GF-D8 (cell line): Measurements from ENCODE around the gene MTERF1.
"Not testable (repeated sequence)": the region's sequence is repeated elsewhere in the genome, so short reads cannot be mapped to it uniquely, and the experiment has no call there.

ENCODE experiments used
- DNase-seq: peaks from one replicate; lab custom pipeline; 2025; lab: John Stamatoyannopoulos, UW

MTERF1 gene

DNA sequence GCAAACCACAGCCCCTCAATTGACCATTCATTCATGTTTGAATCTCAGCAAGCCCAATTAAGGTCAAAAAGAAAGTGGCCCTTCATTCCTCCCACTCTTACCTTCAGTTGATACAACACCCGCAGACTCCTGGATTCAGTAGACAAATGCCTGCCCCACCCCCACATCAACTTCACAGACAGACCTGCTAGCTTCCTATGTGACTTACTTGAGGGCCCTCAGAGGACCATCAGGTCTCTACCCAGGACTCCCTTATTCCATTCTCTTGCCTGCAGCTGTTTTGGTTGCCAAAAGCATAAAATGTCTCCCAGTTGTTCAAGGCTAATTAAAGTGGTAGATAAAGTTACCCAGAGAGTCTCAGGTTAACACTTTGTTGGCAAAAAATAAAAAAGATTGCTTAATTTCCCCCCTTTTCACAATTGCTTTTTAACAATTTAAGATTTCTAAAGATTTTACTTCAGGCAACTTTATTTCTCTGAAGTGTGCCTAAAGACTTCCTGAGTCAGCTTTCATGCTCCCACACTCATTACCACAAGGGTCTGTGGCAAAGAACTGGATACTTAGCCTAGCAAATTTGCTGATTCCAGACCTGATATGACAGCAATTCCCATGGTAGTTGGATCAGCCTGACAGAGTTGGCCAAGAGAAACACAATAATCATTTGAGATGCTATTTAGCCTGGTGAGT, 3.3 kb upstream of the MTERF1 start:
- DNase-seq: no peak

DNA sequence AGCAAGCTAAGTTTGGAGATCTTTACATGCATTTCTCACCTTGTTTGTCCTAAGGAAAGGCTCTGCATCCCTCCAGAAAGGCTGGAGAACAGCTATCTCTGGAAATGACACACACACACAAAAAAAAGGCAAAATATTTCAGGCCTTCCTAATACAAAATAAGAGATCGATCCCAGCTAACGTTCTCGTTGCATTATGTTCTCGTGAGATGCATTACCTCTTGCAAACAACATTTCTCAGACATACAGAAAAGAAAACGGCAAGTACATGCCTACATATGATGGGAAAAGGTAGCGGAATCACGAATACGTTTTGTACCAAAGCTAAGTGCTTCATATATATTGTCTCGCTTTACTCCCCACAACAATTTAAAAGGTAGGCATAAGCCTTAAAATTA, 488 bp downstream of the MTERF1 start:
- no peak for DNase-seq

DNA sequence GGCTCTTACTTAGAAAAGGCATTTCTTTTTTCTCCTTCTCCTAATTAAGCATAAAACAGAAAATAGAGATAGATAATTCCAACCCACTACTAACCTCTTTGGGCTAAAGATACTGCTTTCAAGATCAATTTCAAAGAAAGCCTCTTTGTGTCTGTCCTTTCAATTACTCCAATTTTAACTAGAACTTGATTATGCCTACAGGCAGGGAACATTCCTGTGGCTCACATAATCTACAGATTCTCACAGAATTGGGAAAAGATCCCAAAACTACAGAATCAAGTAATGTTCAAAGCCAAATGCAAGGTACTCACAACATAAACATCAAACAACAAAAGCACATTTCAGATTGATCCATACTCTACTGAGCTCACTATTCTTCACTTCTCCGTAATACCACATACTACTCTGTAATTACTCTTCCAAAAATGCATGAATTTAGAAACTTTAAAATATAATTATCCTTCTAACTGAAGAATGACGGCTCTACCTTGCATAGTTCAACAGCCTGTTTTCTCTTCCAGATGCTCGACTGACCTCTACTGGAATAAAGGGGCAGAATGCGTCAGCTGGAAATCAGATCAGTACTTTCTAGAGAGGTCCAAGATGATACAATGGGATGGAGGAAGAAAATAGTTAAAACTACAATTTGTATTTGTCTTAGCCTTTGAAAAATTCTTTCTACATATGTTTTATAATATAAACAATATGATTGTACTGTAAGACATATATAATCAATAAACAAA, 3.9 kb downstream of the MTERF1 start:
- DNase-seq: no peak

DNA sequence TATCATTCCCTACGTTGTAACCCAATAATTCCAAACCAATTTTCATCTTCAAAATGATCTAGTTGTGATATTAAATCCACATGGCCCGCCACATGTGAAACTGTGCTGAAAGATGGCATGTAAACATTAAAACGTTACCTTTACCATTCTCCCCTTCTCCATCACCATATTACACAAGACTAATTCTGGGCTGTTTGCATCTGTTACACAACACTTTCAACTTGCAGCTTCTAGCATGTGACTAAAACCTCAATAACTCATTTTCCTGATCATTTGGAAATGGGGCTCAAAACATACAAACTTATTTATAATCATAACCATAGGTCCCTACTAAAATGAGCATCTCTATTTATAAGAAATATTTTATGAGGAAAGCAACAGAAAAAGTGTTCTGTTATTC, 4.7 kb downstream of the MTERF1 start:
- no peak for DNase-seq

DNA sequence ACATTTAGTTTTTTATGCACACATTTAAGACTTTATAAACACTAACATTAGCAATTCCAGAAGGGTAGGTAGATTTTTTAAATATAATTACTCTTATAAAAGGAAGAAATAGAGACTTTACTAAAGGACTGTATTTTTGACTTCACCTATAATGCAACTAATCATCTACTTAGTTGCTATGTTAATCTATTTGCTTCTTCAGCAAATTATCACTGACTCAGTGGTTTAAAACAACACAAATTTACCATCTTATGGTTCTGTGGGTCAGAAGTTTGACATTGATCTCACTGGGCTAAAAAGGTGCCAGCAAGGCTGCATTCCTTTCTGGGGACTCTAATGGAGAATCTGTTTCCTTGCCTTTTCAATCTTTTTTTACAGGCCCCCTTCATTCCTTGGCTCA, 7.6 kb downstream of the MTERF1 start:
- DNase-seq: no peak

DNA sequence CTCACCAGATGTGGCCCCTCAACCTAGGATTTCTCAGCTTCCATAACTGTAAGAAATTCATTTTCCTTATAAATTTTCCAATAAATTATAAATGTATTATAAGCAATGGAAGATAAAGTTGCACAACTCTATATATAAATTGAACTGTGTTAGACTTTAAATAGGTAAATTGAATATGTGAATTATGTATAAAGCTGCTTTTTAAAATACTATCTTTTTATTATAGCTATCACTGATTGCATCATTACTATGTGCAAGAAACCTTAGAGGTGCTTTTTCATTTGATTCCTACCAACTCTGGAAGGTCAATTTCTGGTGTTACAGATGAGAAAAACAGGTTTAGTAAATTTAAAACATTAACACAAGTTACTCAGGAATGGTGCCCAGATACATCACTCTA, 8.4 kb downstream of the MTERF1 start:
- no peak for DNase-seq

DNA sequence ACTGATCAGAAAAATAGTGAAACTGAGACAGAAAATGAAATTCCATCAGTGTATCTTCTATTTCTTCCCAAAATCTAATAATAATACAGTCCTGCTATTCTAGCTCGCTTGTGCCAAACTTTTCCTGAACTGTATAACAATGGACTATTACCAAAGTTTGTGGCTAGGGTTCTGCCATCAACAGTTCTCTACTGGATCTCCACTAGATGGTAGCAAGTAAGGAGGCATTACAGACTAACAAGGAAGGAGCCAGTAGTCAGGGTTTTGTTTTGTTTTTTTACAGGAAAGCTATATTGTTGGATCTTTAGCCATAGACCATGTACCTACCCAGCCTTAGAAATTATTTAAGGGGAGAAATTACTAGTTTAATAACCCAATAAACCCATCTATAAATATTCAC, 10.8 kb downstream of the MTERF1 start:
- no peak for DNase-seq

DNA sequence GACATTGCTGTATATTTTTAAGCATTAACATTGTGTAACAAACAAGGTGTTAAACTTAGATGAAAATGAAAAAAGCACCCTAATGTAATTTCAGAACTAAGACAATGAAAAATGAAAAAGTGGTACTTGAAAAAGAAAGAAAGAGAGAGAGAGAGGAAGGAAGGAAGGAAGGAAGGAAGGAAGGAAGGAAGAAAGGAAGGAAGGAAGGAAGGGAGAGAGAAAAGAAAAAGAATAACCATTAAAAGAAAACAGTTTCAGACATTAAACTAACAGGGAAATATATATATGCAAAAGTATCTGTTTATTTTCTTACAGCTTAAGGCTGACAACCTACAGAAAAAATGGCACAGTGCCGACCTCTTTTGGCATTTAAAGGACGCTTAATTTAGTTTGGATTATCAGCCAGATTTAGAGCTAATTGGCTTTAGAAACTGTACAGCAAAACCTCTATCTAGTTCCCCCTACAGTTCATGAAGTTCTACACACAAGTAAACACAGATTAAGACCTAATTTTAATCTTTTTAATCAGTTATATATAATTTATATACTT, 13.8 kb downstream of the MTERF1 start:
- DNase-seq: no peak

DNA sequence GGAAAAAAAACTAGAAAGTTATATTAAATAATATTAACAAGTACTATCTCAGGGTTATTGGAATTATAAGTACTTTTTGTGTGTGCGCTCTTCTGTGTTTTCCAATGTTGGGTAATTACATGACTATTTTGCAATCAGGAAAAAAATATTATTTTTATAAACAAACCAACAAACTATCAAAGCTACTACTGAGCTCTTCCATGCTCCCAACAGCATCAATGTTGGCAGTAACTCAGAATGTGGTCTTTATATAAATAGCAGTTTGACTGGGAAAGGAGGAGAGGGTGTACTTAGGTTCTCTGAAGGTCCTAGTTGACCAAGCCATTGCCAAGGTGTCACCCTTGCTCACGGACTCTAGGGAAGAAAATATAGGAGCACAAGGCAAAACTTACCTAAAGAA, 15.0 kb downstream of the MTERF1 start:
- no peak for DNase-seq

DNA sequence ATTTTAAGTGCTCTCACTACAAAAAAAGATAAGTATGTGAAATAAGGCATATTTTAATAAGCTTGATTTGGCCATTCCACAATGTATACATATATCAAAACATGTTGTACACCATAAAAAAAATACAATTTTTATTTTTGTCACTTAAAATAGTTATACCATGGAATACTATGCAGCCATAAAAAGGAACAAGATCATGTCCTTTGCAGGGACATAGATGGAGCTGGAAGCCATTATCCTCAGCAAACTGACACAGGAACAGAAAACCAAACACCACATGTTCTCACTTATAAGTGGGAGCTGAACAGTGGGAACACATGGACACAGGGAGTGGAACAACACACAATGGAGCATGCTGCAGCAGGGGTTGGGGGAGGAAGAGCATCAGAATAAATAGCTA, 15.9 kb downstream of the MTERF1 start:
- not testable (repeated sequence) for DNase-seq

DNA sequence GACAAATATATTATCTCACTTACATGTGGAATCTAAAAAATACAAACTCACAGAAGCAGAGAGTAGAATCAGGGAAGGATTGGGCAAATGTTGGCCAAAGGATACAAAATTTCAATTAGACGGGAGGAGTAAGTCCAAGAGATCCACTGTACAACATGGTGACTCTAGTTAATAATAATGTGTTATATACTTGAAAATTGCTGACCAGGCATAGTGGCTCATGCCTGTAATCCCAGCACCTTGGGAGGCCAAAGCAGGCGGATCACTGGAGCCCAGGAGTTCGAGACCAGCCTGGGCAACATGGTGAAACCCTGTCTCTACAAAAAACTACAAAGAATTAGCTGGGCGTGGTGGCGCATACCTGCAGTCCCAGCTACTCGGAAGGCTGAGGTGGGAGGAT, 16.4 kb downstream of the MTERF1 start:
- DNase-seq: no peak

DNA sequence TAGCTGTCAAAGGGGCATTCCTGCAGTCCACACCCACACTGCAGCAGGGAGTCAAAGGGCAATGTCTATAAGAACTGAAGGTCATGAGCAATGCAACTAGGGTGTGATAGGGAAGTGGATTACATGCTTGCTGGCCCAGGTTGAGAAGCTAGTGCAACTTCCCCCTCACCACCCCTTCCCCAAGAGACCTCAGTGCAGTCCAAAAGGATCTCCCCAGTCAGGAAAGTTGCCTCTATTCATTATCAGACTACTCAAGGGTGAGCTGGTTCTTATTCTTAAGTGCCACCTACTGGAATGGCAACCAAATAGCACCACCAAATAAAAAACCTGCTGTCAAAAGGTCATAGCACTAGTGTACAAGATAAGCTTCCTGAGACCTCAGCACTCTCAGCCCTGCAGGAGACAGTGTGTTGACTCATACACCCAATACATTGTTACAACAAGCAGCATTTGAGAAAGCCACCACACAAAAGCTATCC, 28.2 kb downstream of the MTERF1 start:
- no peak for DNase-seq

DNA sequence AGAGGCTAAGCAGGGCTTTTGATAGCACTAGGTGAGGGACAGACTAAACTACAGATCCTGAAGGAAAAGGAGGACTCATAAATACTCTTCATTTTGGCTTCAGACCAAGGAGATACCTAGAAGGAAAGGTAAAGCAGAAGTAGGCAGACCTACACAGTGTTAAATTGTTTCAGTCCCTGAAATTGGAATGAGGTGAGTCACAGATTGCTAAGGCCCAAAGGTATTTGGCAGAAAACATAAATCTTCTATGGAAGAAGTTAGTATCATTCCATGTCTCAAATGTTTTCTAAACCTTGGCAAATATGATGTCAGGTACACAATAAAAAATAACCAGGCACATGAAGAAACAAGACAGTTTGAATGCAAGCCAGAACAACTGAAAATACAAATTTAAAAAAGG, 30.0 kb downstream of the MTERF1 start:
- DNase-seq: no peak

DNA sequence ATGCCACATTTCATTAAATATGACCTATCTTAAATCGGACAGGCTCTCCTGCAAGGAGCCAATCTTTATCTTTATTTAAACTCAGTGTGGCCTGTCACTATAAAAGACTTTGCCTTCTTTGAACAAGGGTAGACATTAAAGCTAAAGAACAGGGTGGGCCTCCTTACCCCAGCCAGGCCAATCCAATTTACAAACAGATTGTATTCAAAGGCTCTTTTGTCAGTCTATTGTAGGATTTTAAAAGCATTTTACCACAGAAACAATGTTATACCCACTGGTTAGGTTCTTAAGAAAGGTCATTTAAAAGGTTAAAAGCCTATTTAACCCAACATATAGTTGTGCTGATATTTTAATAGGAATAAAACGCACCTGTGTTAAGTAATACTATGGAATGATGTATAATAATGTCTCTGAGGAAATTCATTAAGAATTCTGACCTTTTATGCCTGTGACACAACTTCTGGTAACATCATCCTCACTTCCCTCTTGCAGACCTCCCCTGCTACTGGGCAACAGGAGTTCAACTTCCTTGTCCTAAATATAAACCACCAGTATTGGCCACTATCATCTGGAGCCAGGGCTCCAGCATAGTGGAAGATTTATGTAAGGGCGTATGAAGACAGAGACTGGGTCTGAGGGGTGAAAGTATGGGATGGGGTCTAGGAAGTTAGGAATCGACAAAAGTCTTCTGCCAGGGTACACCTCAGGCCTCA, 32.5 kb downstream of the MTERF1 start:
- no peak for DNase-seq

DNA sequence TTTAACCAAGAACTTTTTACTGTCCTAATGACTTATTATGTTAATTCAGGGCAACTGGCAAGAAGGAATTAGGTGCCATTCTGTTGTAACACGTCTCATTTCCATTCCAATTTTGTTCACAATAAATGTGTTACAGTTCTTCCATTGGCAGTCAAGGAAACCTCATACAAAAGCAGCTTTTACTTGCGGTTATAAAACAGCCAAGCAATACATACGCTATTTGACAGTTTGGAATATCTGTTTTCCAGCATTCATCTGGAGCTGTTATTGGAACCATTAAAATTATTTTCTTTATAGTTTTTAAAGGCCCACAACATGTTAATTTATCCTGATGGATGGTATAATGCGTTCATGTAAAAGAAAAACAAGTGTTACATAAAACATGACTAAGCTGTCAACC, 33.3 kb downstream of the MTERF1 start:
- DNase-seq: no peak

DNA sequence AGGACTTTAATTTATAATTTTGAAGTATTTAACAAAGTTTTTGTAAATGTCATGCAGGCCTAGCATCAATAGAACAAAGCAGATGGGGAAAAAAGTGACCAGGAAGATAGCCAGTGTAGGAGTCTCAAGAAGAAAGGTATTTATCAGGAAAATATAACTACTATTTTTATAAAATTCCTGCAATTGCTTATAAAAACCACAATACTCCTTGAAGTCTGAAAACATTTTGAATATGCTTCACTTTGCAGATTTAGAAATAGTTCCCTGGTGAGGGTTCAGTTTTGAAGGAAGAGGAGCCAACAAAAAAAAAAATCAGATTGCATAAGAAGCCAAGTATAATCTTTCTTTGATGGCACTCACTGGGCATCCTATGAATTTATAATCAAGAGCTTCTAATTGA, 34.1 kb downstream of the MTERF1 start:
- DNase-seq: no peak

DNA sequence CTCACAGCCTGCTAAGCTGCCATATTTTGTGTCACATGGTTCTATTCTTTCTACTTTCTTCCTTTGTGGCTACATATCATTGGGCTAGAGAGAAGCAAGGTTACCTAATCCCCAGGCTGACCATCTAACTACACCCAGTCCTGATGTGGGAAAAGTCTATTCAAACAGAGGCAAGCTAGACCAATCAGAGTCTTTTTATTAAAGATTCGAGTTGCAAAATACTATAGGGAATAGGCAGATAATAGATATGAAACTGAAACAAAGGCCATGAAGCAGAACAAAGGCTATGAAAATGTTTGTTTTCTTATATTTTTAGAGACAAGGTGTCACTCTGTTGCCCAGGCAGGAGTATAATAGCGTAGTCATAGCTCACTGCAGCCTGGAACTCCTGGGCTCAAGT, 36.7 kb downstream of the MTERF1 start:
- DNase-seq: no peak

DNA sequence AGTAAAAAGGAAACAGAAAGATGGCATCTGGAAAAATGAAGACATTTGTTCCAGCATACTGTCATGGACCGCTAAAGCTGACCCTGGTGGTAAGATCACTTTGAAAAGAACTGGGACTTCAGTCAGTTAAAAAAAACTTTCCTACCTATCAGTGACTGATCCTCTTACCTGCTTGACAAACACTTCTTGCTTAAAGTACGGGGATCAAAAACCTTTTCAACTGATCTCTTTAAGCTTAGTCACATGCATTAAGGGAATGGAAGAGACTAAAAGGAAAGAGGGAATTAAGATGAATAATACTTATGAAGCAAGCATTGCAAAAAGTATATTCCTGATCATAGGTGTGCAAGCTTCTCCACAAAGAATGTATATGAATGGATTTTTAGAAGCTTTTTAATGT, 42.1 kb downstream of the MTERF1 start:
- DNase-seq: no peak

DNA sequence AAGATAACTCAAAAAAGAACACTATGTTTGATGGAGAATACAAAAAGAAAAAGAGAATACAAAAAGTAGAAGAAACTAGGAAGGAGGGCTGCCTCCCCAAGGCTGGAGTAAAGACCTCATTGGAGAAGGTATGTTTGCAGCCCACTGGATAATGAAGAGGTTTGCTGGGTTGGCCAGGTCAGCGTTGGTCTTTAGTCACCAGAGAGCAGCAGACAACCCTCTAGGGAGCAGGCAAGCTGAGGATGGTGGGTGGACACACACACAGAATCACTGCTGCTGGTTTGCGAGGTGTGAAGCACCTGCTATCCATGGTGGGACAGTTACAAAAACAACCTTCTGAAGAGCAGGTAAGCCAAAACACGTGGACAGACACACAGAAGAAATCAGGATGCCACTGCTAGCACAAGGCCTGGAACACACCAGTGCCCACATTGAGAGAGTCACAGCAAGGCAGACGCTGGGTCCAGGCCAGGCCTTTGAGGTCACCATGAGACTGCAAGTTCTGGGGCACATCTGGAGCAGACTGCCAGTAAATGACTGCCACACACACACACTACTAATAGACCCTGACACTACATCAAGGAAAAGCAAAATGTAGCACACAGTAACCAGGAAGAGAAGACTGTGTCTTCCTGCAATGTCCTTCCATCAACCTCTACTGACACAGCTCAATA, 43.0 kb downstream of the MTERF1 start:
- no peak for DNase-seq

DNA sequence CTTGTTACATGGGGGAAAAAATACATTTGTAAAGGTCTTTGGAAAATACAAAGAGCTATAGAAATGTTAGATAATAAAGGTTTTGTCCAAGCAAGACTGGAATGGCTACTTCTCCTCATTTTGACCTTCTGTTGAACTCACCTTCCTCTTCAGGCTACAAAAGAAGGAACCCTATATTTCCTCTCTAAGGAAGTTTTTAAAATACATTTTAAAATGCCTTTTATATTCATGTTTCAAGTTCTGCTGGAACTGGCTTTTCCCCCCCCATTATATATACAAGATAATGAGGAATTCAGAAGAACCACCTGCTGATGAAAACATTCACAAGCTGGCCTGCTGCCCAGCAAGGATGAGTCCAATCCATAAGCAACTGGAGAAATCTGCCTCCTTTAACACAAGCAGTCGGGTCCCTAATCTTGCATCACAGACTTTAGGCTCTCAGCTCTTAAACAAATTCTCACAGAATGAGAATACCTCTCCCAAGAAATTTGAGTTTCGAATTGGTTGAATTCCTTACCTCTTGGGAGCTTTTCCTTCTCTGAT, 44.6 kb downstream of the MTERF1 start:
- DNase-seq: no peak

DNA sequence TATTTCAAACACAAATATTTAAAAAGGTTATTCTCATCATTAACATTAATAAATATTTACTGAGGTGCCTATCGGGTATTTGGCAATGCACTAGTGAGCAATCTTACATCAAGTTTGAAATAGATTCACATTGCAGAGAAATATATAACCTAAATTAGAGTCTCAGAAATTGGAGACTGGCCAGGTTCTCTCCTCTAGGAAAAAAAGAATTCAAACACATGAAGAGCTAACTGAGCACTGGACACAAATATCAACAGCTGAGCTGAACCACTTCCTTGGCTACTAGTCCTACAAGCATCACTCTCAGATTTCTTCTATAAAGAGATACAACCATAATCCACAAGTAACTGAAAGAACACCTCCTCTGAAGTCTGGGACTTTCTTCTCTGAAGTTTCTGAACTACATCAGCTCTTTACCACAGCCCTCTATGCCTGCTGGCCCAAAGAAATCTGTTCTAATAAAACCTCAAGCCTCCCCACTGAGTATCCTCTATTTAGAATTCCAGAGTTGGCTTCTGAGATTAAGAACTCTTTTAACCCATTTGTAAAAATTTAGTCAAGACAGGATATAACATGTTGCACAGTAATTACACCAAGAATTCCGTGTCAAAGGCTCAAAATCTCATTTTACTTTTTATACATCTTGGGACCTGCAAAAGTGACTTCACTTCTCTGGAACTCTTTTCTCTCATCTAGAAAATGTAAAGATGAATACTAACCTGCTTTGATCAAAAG, 45.2 kb downstream of the MTERF1 start:
- no peak for DNase-seq
